ENCODE data around the gene IRF5.

IRF5 gene

GRCh38 chr7:128895320-128895719 lies 42.4 kb upstream of the IRF5 start:
- Histone ChIP-seq H3K27me3 (replicated peaks; ENCODE audit: control insufficient read depth, insufficient read depth, low read length) (no peaks in the 10 kb centered on the region), H3K36me3 (ENCODE audit: control insufficient read depth, insufficient read depth, low read length) (no peaks in the 10 kb centered on the region), H3K4me3 (replicated peaks; ENCODE audit: low read depth, low read length) (no peak overlapping the region)
- DNase-seq (ENCODE audit: extremely low read depth, insufficient read length) = no peak
- no peak for TF ChIP-seq CTCF (IDR thresholded peaks at IDR 0.05; ENCODE audit: insufficient read depth, low read length, poor library complexity, severe bottlenecking)

GRCh38 chr7:128899392-128899791 lies 38.3 kb upstream of the IRF5 start:
- no peaks in the 10 kb centered on the region for H3K27me3 ChIP-seq (replicated peaks; ENCODE audit: control insufficient read depth, insufficient read depth, low read length)
- no peak for DNase-seq (ENCODE audit: extremely low read depth, insufficient read length)
- H3K36me3 ChIP-seq (ENCODE audit: control insufficient read depth, insufficient read depth, low read length) = no peaks in the 10 kb centered on the region
- TF ChIP-seq CTCF (IDR thresholded peaks at IDR 0.05; ENCODE audit: insufficient read depth, low read length, poor library complexity, severe bottlenecking) = no peak
- H3K4me3 ChIP-seq (replicated peaks; ENCODE audit: low read depth, low read length) = no peak overlapping the region

- no peak for DNase-seq (ENCODE audit: extremely low read depth, insufficient read length)
- no peak for TF ChIP-seq CTCF (IDR thresholded peaks at IDR 0.05; ENCODE audit: insufficient read depth, low read length, poor library complexity, severe bottlenecking)
Observed at GRCh38 chr7:128900237-128900636, 37.5 kb upstream of the IRF5 start.

GRCh38 chr7:128902761-128903585 lies 34.8 kb upstream of the IRF5 start:
- Histone ChIP-seq H3K4me3 (replicated peaks; ENCODE audit: low read depth, low read length) (no peak overlapping the region), H3K27me3 (replicated peaks; ENCODE audit: control insufficient read depth, insufficient read depth, low read length) (no peaks in the 10 kb centered on the region), H3K36me3 (ENCODE audit: control insufficient read depth, insufficient read depth, low read length) (no peaks in the 10 kb centered on the region)
- no peak for DNase-seq (ENCODE audit: extremely low read depth, insufficient read length)
- no peak for TF ChIP-seq CTCF (IDR thresholded peaks at IDR 0.05; ENCODE audit: insufficient read depth, low read length, poor library complexity, severe bottlenecking)

More at GRCh38 chr7:128900237-128900636, 37.5 kb upstream of the IRF5 start:
- H3K4me3 ChIP-seq (replicated peaks; ENCODE audit: low read depth, low read length) = no peak overlapping the region
- no peaks in the 10 kb centered on the region for H3K36me3 ChIP-seq (ENCODE audit: control insufficient read depth, insufficient read depth, low read length)
- H3K27me3 ChIP-seq (replicated peaks; ENCODE audit: control insufficient read depth, insufficient read depth, low read length) = no peaks in the 10 kb centered on the region

GRCh38 chr7:128903621-128904361 lies 33.9 kb upstream of the IRF5 start:
- no peak for DNase-seq (ENCODE audit: extremely low read depth, insufficient read length)
- Histone ChIP-seq H3K4me3 (replicated peaks; ENCODE audit: low read depth, low read length) (no peak overlapping the region), H3K36me3 (ENCODE audit: control insufficient read depth, insufficient read depth, low read length) (no peaks in the 10 kb centered on the region), H3K27me3 (replicated peaks; ENCODE audit: control insufficient read depth, insufficient read depth, low read length) (no peaks in the 10 kb centered on the region)
- TF ChIP-seq CTCF (IDR thresholded peaks at IDR 0.05; ENCODE audit: insufficient read depth, low read length, poor library complexity, severe bottlenecking) = no peak

Measured in GM06990 (cell line).